HG03558 (cell line): ENCODE measurements around the gene TMEM119.
"Not testable (repeated sequence)": the region's sequence is repeated elsewhere in the genome, so short reads cannot be mapped to it uniquely, and the experiment has no call there.

ENCODE experiments used
- ATAC-seq: cut with Tn5 transposase; IDR thresholded peaks from one replicate; pipeline ENCODE4 v1.9.1; 2021; ENCODE audit warnings: moderate number of reproducible peaks; ENCODE audit not compliant: unreplicated experiment; ENCODE audit errors: extremely low read depth

TMEM119 gene

DNA sequence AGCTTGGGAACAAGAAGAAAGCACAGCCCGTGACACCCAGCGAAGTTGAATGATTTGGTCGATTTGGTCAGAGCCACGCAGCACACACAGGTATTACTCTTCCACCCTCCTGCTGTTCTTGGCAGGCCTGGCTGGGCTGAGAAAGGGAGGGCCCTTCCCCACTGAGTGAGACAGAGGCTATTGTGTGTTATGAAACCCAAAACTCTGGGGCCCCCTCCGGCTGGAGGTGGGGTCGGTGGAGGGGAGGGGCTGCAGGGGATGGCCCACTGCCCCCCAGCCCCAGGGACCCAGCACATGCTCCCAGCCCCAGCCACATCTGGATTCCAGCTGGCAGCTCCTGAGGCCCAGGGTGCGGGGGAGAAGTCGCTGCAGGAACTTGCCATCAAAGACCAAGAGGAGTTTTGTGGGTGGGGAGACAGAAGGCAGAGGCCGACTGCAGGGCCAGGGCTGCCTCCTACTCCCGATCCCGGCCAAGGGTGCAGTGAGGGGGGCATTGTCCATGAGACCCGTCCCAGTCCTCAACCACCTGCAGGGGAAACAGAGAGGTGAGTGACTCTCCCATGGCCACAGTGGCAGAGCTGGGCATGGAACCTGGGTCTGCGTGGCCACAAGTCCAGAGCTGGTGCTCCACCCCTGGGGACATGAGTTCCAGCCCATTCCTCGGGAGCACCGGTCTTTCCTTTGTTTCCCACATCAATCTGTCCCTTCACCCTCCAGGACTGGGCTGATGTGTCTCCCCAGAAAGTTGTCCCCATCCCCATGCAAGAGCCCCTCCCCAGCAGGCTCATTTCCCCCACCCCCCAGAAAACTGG lies 8.7 kb downstream of the TMEM119 start:
- ATAC-seq, result no peak

DNA sequence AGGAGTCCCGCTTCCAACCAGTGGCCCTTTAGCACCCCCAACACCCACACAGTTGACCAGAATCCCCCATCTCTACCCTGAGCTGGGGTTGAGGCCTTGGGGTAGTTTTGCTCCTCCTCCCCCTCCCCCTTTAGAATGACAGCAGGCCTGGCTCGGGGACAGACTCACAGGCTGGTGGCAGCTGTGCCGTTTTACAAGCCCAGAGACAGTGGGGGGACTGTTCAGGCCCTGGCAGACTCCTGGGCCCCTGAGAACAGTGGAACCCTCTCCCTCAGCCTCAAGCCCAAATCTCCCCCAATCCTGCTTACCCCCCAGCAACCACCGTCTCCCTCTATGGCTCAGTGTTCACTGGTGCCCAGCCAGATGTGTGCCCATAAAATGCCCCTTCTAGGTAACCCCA lies 10.1 kb downstream of the TMEM119 start:
- ATAC-seq, result no peak

DNA sequence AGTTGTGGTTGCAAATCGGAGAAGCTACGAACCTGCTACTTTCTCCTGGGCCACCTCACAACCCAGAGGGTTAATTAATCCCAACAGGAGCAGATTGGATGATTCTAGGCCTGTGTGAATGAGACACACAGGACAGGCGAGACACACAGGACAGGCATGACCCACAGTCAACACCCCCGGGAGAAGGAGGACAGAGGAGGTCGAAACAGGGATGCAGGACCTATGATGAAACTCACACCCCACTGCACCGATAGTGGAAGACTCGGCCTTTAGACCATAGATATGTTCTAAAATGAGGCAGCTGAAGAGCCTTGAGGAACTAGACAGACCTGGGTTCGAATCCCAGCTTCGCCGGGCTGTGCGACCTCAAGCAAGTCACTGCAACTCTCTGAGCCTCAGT lies 11.6 kb downstream of the TMEM119 start:
- no peak for ATAC-seq

GRCh38 chr12:108585864-108586263 lies 12.0 kb downstream of the TMEM119 start:
- no peak for ATAC-seq

DNA sequence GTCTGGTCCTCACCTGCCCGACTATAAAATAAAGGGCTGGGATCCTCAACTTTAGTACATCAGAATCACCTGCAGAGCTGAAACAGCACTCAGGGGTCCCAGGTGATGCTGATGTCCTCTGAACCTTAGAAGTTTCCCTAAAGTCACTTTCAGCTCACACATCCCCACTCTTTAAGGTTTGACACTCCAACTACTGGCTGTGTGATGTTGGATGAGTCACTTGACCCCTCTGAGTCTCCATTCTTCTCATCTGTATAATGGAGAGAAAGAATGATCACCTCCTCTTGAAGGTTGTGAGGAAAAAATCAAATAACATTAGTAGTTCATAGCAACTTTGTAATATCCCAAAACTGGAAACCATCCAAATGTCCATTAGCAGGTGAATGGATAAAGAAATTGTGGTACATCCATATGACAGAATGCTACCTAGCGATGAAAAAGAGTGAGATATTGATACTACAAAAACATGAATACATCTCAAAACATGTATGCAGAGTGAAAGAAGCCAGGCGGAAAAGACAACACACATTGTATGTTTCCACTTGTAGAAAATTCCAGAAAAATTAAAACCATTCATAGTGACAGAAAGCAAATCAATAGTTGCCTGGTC lies 13.3 kb downstream of the TMEM119 start:
- no peak for ATAC-seq

- no peak for ATAC-seq
Observed at GRCh38 chr12:108583991-108584390, 13.9 kb downstream of the TMEM119 start.

- no peak for ATAC-seq
Observed at GRCh38 chr12:108582978-108583770, 14.7 kb downstream of the TMEM119 start.

- ATAC-seq, result no peak
Observed at GRCh38 chr12:108582509-108582908, 15.4 kb downstream of the TMEM119 start.

DNA sequence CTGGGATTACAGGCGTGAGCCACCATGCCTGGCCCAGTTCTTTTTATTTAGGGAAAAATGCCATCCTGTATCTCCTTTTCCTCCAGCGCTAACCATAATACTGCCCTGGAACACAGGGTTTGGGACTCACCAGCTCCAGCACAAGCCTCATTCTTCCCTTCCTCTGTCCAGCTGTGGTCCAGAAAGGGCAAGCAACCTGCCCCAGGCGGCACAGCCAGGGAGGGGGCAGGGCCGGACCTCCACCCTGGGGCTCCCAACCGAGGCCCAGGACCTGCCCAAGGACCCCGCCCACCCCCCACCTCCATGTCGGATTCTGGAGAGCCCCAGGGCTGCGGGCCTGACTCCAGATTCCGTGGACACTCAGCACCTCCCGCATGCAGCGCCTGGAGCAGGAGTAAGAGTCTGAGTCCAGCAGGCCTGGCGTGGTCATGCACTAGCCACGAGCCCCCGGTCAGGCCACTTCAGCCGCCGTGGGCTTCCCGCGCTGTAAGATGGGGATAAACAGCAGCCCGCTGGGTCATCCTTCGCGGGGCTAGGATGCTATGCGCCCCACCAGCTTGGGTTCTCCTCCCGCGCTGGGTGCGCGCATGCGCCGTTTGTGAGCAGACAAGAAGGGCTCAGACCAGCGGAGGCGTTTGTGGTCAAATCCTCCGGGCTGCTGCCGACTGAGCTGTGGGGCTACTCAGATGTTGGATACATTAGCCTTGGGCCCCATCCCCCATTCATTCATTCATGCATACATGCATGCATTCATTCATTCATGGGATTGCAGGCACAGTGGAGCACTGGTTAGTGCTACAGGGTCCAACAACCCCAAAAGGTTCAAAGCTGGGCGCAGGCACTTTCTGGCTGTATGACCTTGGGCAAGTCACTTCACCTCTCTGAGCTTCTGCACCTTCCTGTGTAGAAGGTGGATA lies 16.3 kb downstream of the TMEM119 start:
- no peak for ATAC-seq

DNA sequence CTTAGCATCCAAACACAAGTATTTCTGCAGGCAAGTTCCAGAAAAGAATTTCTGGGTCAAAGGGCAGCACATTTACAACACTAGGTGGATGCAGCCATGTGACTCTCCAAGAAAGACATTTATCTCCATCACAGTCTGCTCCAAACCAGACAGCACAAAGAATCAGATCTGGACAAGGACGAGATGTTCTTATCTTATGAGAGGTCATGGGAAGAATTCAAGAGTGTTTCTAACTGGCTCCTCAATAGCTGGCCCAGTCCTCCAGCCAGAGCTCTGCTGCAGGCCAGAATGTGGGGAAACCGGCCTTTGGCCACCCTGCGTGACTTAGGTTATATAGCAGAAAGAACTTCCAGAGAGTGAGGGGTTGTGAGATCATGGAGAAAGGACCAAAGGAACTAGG lies 17.4 kb downstream of the TMEM119 start:
- no peak for ATAC-seq

DNA sequence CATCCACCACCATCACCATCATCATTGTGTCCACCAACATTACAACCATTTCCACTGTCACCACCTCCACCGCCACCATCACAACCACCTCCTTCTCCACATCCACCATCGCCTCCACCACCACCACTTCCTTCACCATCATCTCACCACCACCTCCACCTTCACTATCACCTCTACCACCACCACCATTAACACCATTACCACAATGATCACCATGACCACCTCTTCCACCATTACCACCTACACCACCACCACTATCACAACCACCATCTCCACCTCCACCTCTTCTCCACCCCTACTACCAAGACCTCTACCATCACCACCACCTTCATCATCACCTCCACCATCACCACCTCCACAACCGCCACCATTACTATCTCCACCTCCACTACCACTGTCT lies 19.1 kb downstream of the TMEM119 start:
- ATAC-seq, result no peak

- no peak for ATAC-seq
Observed at GRCh38 chr12:108578264-108578663, 19.6 kb downstream of the TMEM119 start.

DNA sequence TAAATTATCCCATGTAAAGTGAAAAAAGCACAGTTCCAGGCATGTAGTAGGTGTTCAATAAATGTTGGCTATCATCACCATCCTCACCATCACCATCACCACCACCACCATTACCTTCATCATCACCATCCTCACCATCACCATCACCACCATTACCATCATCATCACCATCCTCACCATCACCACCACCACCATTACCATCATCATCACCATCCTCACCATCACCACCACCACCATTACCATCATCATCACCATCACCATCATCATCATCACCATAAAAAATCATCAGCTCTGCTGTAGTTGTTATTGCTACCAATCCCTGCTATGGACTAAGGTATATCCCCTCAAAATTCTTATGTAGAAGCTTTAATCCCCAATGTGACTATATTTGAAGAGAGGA lies 20.4 kb downstream of the TMEM119 start:
- ATAC-seq, result no peak

- ATAC-seq, result no peak
Observed at GRCh38 chr12:108576660-108577234, 21.1 kb downstream of the TMEM119 start.

DNA sequence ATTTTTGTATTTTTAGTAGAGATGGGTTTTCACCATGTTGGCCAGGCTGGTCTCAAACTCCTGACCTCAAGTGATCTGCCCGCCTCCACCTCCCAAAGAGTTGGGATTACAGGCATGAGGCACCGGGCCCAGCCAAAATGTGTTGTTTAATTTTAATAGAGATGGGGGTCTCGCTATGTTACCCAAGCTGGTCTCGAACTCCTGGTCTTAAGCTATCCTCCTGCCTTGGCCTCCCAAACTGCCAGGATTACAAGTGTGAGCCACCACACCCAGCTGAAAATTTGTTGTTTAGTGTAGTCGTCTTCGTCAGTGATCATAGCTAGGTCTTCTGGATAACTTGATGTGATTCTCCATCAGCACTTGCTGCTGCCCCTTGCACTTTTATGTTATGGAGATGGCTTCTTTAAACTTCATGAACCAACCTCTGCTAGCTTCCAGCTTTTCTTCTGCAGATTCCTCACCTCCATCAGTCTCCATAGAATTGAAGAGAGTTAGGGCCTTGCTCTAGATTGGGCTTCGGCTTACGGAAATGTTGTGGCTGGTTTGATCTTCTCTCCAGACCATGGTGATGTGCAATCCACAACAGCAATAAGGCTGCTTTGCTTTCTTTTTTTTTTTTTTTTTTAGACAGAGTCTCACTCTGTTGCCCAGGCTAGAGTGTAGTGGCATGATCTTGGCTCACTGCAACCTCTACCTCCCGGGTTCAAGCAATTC lies 22.5 kb downstream of the TMEM119 start:
- no peak for ATAC-seq

DNA sequence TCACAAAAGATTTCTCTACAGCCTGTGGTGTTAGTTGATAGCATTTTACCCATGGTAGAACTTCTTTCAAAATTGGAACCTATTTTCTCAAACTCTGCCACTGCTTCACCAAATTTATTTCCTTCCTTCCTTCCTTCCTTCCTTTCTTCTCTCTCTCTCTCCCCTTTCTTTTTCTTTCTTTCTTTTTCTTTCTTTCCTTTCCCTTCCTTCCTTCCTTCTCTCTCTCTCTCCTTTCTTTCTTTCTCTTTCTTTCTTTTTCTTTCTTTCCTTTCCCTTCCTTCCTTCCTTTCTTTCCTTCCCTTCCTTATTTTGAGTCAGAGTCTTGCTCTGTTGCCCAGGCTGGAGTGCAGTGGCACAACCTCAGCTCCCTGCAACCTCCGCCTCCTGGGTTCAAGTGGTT lies 23.6 kb downstream of the TMEM119 start:
- ATAC-seq, result not testable (repeated sequence)

DNA sequence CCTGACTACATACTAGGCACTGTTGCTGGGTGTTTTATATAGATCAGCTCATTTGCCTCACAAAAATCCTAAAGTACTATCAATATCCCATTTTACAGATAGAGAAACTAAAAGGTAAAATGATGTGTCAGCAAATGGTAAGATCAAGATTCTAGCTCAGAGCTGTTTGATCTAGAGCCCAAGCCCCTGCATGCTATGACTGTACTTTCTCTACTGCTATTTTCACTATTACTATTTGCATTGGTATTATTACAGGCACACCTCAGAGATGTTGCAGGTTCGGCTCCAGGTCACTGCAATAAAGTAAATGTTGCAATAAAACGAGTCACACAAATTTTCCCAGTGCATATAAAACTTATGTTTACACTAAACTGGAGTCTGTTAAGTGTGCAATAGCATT lies 24.6 kb downstream of the TMEM119 start:
- ATAC-seq, result no peak

DNA sequence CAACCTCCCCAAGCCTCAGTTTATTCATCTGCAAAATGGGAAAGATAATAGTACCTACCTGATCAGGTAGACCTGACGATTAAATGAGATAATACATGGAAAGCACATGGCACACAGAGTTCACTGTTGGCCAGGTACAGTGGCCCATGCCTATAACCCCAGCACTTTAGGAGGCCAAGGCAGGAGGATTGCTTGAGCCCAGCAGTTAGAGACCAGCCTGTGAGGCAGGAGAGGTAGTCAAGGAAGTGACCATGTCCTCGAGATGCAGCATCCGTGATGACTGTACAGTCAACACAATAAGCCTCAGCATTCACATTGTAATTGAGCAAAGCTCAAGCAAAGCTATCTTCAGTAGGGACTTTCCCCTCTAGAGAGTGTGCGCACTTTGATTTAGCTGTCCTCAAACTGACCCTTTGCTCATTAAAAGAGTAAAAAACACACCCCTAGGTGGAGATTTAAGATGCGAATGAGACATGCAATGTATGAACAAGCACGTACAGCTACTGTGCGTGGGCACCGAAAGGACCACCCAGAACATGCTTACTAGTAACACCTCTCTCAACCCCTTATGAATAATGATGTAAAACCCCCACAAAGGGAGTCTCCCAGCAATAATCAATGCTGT lies 25.6 kb downstream of the TMEM119 start:
- ATAC-seq, result no peak
